AG09309 (cell line): ENCODE results near the gene PRMT5.

Experiments used
- DNase-seq: peaks from one replicate; pipeline ENCODE4 v3.0.0-alpha.2; 2010; ENCODE audit warnings: low read depth
- H3K4me3 ChIP-seq: 2 replicates; pipeline ENCODE4 v1.5.1; 2011; ENCODE audit warnings: mild to moderate bottlenecking, low read depth, low read length, moderate library complexity; ENCODE audit not compliant: control insufficient read depth
- CTCF ChIP-seq: IDR thresholded peaks from 2 replicates; pipeline ENCODE4 v1.5.1; 2011; ENCODE audit warnings: mild to moderate bottlenecking, low read depth, low read length, inconsistent platforms; ENCODE audit not compliant: insufficient read depth, control insufficient read depth; ENCODE audit errors: missing control alignments

Gene PRMT5

GRCh38 chr14:22897357-22897756 is 31.8 kb downstream of the PRMT5 start:
- H3K4me3 ChIP-seq, result no peak overlapping the region
- no peak for TF ChIP-seq CTCF
- DNase-seq, result no peak

DNA sequence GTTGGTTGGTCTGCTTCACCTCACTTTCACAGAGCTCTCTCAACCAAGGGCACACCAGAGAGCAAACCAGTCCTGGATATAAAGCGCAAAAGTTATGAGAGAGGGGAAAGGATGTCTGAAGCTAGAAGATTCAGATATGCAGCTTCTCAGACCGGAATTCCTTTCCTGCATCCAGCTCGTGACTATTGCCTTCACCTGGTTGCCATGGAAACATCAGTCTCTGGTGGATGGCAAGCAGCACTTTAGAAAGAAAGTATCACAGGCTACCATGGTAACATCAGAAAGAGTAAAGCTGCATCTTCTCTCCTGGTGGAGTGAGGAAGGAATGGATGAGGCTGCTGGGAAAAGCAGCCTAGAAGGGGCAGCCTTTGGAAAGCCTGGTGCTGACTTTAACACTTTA is 32.4 kb downstream of the PRMT5 start:
- no peak for TF ChIP-seq CTCF
- H3K4me3 ChIP-seq, result no peak overlapping the region
- no peak for DNase-seq

DNA sequence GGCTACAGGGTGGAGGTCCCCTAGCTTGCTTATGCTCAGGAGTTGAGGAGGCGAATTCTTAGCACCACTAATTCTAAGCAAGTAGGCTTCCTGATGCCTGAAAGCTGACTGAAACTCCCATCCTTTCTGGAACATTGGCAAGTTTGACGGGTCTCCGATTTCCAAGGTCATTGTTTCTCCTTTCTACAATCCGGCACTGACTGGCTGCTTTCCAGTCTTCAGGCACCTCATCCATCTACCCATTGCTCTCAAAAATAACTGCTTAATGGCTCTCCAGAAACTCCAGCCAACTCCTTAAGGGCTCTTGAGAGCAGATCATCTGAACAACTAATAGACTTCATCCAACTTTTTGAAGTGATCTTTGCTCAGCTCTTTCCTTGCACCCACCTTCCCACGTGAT is 32.8 kb downstream of the PRMT5 start:
- H3K4me3 ChIP-seq, result no peak overlapping the region
- no peak for TF ChIP-seq CTCF
- DNase-seq, result no peak

GRCh38 chr14:22895402-22895801 is 33.8 kb downstream of the PRMT5 start:
- DNase-seq, result no peak
- no peak for TF ChIP-seq CTCF
- no peak overlapping the region for H3K4me3 ChIP-seq

DNA sequence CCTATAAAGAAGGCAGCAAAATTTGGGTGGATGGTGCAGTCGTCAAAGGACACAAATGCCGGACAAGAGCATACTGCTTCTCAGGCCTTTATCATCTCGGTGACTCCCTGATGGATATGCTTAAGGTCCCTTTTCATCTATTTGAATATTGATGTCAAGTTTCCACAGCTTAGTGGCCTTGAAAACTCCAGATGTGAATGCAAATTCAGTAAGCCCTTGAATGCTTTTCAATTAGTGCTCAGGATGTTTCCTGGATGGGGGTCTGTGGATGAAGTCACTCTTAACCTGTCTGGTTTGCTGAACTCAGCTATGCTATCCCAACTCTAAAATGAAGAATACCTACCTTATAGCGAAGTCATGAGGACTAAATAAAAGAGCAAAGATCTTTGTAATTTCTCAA is 35.5 kb downstream of the PRMT5 start:
- no peak overlapping the region for H3K4me3 ChIP-seq
- DNase-seq, result no peak
- TF ChIP-seq CTCF, result no peak

GRCh38 chr14:22892488-22892887 is 36.7 kb downstream of the PRMT5 start:
- DNase-seq, result no peak
- H3K4me3 ChIP-seq, result no peak overlapping the region

More at GRCh38 chr14:22892488-22892887, 36.7 kb downstream of the PRMT5 start:
- no peak for TF ChIP-seq CTCF
